Hepatocyte (in vitro differentiated cells): Measurements from ENCODE around the gene GPBAR1. TPM values are rescaled to one million over a fixed set of nuclear protein-coding genes. Genes with fewer than 3 reads are reported as not detected.

ENCODE experiments used
- DNase-seq: peaks from one replicate; pipeline ENCODE4 v3.0.0-alpha.2; 2016; ENCODE audit warnings: low spot score
- H2AFZ ChIP-seq: fragments of 200-600 bp; sonication (generic); 2 replicates; pipeline ENCODE4 v1.6.0; 2016; ENCODE audit warnings: antibody characterized with exemption, mild to moderate bottlenecking
- H3K27ac ChIP-seq: fragments of 200-600 bp; sonication (generic); 2 replicates; pipeline ENCODE4 v1.5.1; 2016; ENCODE audit warnings: mild to moderate bottlenecking
- H3K27me3 ChIP-seq: fragments of 200-600 bp; sonication (generic); 2 replicates; pipeline ENCODE4 v1.6.1; 2016
- H3K36me3 ChIP-seq: fragments of 200-600 bp; sonication (generic); replicated peaks from 2 replicates; pipeline ENCODE4 v1.5.1; 2016; ENCODE audit warnings: low read depth; ENCODE audit not compliant: insufficient read depth
- H3K4me1 ChIP-seq: fragments of 200-600 bp; sonication (generic); 2 replicates; pipeline ENCODE4 v1.5.1; 2016; ENCODE audit warnings: mild to moderate bottlenecking, moderate library complexity; ENCODE audit not compliant: insufficient read depth
- H3K4me2 ChIP-seq: fragments of 200-600 bp; sonication (generic); 2 replicates; pipeline ENCODE4 v1.6.0; 2016
- H3K4me3 ChIP-seq: fragments of 200-600 bp; sonication (generic); 2 replicates; pipeline ENCODE4 v1.5.1; 2016; ENCODE audit warnings: mild to moderate bottlenecking
- H3K79me2 ChIP-seq: fragments of 200-600 bp; sonication (generic); 2 replicates; pipeline ENCODE4 v1.6.0; 2017; ENCODE audit warnings: mild to moderate bottlenecking
- H3K9me2 ChIP-seq: fragments of 200-600 bp; sonication (generic); replicated peaks from 2 replicates; pipeline ENCODE4 v1.6.0; 2017; ENCODE audit warnings: mild to moderate bottlenecking; ENCODE audit not compliant: insufficient read depth
- H3K9me3 ChIP-seq: fragments of 200-600 bp; sonication (generic); 2 replicates; pipeline ENCODE4 v1.5.1; 2016; ENCODE audit warnings: low read depth, mild to moderate bottlenecking
- H4K20me1 ChIP-seq: fragments of 200-600 bp; sonication (generic); 2 replicates; pipeline ENCODE4 v1.6.0; 2016; ENCODE audit warnings: mild to moderate bottlenecking; ENCODE audit not compliant: insufficient read depth, poor library complexity, severe bottlenecking
- CTCF ChIP-seq: fragments of 200-600 bp; sonication (generic); IDR thresholded peaks from 2 replicates; pipeline ENCODE4 v1.5.1; 2016; ENCODE audit warnings: antibody characterized with exemption, mild to moderate bottlenecking; ENCODE audit not compliant: poor library complexity
- EZH2 ChIP-seq: fragments of 200-600 bp; sonication (generic); IDR thresholded peaks from 2 replicates; pipeline ENCODE4 v1.6.1; 2016; ENCODE audit warnings: antibody characterized with exemption, mild to moderate bottlenecking, borderline replicate concordance
- EZH2phosphoT487 ChIP-seq: fragments of 200-600 bp; sonication (generic); IDR thresholded peaks from one replicate; pipeline ENCODE4 v1.6.1; 2018; ENCODE audit warnings: antibody characterized with exemption, mild to moderate bottlenecking, low read depth, moderate library complexity; ENCODE audit not compliant: unreplicated experiment, severe bottlenecking
- WGBS: methylation state at CpG from one replicate; pipeline ENCODE4 v1.1.6; 2016; ENCODE audit warnings: low lambda C conversion rate; ENCODE audit errors: missing lambda C conversion rate; 5-methylcytosine and 5-hydroxymethylcytosine counted together
- polyA plus RNA-seq: library from polyadenylated mRNA; unstranded; fragments of >200 nt; fragmentation: Nextera tagmentation; extraction: Ambion mirVana; gene quantifications from 2 replicates; pipeline ENCODE4 v1.2.1, GENCODE V29; 2016
- total RNA-seq: library from RNA; depleted of rRNA; stranded (reverse); fragments of >200 nt; gene quantifications from 2 replicates; pipeline ENCODE4 v1.2.3, GENCODE V29; 2014

GPBAR1 gene
- total and polyA plus RNA-seq, 2 experiments from 2014 or later, result 6.1 to 23.4 TPM

DNA sequence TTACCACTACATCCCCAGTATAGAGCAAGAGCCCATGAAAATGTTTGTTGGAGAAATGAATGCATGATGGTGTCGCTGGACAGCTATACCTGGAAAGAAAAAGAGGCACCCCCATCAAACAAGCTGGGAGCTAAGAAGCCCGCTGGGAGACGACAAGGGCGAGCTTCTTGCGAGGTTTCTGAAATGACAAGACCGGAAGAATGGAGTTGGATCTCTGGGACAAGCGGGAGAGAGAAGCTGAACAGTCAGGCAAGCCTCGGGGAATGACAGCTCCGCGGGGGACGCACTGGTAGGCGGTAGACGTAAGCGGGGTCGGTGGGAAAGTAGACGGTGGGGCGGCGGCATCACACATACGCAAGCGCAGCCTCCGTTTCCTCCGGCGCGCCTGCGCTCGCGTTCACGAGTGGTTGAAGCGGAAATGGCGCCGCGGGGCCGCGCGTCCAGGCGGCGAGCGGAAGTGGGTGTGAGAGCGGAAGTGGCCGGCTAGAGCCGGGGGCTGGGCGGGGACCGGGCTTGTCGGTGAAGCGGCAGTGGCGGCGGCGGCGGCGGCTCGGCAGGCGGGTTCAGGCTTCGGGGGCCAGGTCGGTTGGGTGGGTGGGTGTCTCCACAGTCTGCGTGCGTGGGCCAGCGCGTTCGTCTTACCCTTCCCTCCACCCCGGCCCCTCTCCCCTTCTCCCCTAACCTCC, 44.0 kb upstream of the GPBAR1 start, which contains the start of gene ARPC2:
Gene ARPC2 (plus strand): TSS at position 516 of the 686 bp plus-strand sequence. CDS start 282 bp downstream, outside the sequence.
- TF ChIP-seq CTCF, result no peak
- no peak for TF ChIP-seq EZH2
- TF ChIP-seq EZH2phosphoT487, result no peak
- peaks cover 26% of the 10 kb centered on the region for H3K4me1 ChIP-seq
- no peaks in the 10 kb centered on the region for H3K9me3 ChIP-seq
- H3K4me2 ChIP-seq, result peak within 1 kb of the TSS; percentile 85
- peak within 1 kb of the TSS; percentile 99 for H3K27ac ChIP-seq
- under 1% methylated on average over 41 of the region's 60 CpGs for WGBS
- peak; percentile 98 for DNase-seq
- peak within 1 kb of the TSS; percentile 71 for H3K4me3 ChIP-seq
- H4K20me1 ChIP-seq, result peaks cover 36% of the 10 kb centered on the region
- H3K27me3 ChIP-seq, result no peaks in the 10 kb centered on the region
- H2AFZ ChIP-seq, result peak within 1 kb of the TSS; percentile 63
- no peaks in the 10 kb centered on the region for H3K9me2 ChIP-seq
- no peaks in the 10 kb centered on the region for H3K36me3 ChIP-seq
- peaks cover 52% of the 10 kb centered on the region for H3K79me2 ChIP-seq

GRCh38 chr2:218217360-218218267, 43.2 kb upstream of the GPBAR1 start:
- peaks cover 27% of the 10 kb centered on the region for H3K4me1 ChIP-seq
- under 1% methylated on average over 40 of the region's 47 CpGs for WGBS
- H3K79me2 ChIP-seq, result peaks cover 60% of the 10 kb centered on the region
- no peaks in the 10 kb centered on the region for H3K9me3 ChIP-seq
- peak overlapping the region; percentile 71 for H3K4me3 ChIP-seq
- H3K36me3 ChIP-seq, result no peaks in the 10 kb centered on the region
- H3K27ac ChIP-seq, result peak overlapping the region; percentile 99
- peak overlapping the region; percentile 46 for H2AFZ ChIP-seq
- peaks cover 44% of the 10 kb centered on the region for H4K20me1 ChIP-seq
- no peaks in the 10 kb centered on the region for H3K27me3 ChIP-seq
- peak; percentile 76 for DNase-seq
- TF ChIP-seq EZH2phosphoT487 (no peak), CTCF (no peak), EZH2 (no peak)
- no peaks in the 10 kb centered on the region for H3K9me2 ChIP-seq
- H3K4me2 ChIP-seq, result peak overlapping the region; percentile 85

DNA sequence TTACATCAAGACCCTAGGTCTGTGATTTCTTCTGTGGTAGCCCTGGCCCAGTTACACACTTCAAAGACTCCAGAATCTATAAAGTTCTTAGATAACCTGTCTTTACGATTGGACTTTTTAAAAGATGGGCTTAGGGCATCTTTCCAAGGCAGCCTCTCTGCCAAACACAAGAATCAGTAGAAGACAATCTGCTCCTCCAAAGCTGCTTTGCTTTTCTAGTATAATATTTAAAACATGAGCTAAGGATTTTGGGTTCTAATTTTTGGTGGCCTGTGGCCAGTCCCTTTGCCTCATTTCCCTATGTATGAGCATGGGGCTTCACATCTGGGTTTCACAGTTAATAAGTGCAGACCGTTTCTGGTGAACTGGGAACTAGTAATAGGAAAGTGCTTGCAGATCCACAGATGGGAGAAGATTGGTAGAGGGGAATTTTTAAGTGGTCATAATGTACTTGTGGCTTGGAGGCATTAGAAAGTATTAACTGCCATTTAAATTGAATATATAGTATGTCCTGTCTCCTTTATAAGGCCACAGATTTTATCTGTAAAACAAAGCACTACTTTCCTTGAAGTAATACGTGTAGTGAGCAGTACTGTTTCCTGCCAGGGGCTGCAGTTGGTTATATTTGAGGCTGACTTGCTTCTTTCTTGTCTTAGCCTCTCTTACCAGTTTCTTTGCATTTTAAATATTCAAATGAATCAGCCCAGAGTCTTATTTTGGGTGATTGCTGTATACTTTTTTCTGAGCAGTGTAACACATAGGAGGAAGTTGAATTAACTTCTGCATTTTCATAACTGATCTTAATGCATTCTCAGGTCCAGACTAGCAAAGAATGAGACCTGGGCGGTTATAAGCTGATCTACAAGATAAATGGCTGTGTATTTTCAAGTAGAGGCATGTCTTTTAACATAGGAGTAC, 42.3 kb upstream of the GPBAR1 start:
- WGBS, result 14% methylated on average over 4 of the region's 4 CpGs
- no peaks in the 10 kb centered on the region for H3K27me3 ChIP-seq

More for the DNA sequence above, 42.3 kb upstream of the GPBAR1 start:
- no peak overlapping the region for H2AFZ ChIP-seq
- no peaks in the 10 kb centered on the region for H3K9me2 ChIP-seq
- H3K4me2 ChIP-seq, result peak overlapping the region; percentile 85
- no peaks in the 10 kb centered on the region for H3K36me3 ChIP-seq
- H4K20me1 ChIP-seq, result peaks cover 54% of the 10 kb centered on the region
- no peaks in the 10 kb centered on the region for H3K9me3 ChIP-seq
- peak overlapping the region; percentile 71 for H3K4me3 ChIP-seq
- peaks cover 30% of the 10 kb centered on the region for H3K4me1 ChIP-seq
- DNase-seq, result no peak
- peak overlapping the region; percentile 99 for H3K27ac ChIP-seq
- TF ChIP-seq CTCF, result no peak
- TF ChIP-seq EZH2, result no peak
- no peak for TF ChIP-seq EZH2phosphoT487
- H3K79me2 ChIP-seq, result peaks cover 69% of the 10 kb centered on the region
